ENCODE results near the gene FRMD3.
A peak's percentile ranks its signal among the peaks of the same experiment; 100 is the strongest.

FRMD3 gene

DNA sequence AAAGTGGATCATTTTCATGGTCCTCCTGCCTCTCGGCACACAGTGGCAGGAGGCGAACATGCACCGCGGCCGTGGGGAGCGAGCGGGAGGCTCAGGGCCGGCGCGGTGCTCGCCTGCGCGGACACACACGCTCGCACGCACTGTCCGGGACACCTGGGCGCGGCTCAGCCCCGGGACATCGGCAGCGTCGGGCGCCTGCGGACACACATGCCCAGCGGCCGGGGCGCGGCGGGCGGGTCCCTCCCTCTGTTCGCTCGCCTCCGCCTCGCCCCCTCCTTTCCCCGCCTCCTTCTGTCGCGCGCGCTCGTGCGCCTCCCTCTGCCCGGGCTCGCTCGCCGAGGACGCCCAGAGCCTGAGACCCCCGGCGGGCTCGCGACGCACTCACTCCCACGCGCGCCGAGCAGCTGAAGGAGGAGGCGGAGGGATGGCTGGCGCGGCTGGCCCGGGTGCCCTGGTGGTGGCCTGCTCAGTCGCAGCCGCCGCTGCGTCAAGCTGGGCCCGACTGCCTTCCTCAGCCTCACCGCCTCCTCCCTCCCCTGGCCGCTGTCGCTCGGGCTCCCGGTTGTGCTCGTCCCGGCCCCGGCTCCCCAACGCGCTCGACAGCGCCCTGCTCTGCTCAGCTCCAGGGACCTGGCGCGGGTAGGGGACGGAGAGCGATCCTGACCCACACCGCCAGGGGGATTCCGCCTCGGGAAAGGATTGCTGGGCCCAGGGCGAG, at the start of gene FRMD3:
TSS of gene FRMD3 (minus strand) at position 230 of the 718 bp plus-strand sequence. CDS start at position 60, 170 bp downstream.
- TF ChIP-seq, protein P1, sequence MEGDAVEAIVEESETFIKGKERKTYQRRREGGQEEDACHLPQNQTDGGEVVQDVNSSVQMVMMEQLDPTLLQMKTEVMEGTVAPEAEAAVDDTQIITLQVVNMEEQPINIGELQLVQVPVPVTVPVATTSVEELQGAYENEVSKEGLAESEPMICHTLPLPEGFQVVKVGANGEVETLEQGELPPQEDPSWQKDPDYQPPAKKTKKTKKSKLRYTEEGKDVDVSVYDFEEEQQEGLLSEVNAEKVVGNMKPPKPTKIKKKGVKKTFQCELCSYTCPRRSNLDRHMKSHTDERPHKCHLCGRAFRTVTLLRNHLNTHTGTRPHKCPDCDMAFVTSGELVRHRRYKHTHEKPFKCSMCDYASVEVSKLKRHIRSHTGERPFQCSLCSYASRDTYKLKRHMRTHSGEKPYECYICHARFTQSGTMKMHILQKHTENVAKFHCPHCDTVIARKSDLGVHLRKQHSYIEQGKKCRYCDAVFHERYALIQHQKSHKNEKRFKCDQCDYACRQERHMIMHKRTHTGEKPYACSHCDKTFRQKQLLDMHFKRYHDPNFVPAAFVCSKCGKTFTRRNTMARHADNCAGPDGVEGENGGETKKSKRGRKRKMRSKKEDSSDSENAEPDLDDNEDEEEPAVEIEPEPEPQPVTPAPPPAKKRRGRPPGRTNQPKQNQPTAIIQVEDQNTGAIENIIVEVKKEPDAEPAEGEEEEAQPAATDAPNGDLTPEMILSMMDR (IDR thresholded peaks at IDR 0.05; ENCODE audit: insufficient read depth, missing control alignments), result peak; percentile 35
- FAIRE-seq (no peak), DNase-seq (ENCODE audit: insufficient read length, low spot score) (peak; percentile 34)

DNA sequence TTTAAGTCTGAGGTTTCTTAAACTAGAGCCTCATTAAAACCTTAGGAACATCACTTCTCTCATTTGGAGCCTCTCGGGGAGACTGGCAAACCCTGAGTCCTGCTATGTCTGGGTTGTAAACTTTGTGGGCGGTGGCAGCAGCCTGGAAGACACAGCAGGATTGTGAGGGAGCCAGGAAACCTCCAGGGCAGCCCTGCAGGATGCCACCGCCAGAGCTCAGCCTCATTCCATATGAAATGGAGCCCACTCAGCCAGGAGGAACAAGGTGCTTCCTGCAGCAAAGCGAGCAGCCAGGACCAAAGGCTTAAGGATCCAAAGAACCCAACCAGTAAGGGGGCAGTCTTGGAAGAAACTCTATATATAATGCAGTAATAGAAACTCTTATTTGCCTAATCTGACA, 46.8 kb upstream of the FRMD3 start:
- FAIRE-seq, result no peak
- no peak for DNase-seq (ENCODE audit: insufficient read length, low spot score)

DNA sequence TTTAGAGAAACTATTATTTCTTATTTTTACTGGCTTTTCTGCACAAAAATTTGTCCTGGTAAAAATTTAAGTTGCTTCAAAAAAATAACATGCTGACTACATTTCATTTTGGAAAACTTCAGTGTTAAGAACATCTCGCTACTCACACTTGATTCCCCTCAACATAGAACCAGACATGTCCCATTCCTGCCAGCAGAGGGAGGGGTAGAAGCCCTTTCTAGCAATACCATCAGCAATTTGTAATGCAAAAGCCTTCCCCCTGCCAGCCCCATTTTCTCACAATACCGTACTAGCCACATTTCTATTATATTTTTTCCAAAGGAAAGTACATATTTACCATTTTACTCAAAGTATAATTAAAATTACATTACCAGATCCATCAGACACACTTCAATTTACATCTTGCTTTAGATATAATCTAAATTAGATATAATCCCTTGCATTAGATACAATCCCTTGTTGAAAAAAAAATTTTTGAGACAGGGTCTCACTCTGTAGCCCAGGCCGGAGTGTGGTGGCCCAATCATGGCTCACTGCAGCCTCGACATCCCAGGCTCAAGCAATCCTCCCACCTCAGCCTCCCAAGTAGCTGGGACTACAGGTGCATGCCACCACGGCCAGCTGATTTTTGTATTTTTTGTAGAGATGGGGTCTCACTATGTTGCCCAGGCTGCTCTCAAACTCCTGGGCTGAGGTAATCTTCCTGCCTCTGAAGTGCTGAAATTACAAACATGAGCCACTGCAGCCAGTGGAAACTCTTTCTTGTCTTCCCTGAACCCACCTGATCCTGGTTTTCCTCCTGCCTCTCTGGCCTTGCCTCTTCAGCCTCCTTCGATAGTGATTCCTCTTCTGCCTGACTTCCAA, 45.2 kb upstream of the FRMD3 start:
- DNase-seq (ENCODE audit: insufficient read length, low spot score) (no peak), FAIRE-seq (no peak)
- TF ChIP-seq, protein P1 (IDR thresholded peaks at IDR 0.05; ENCODE audit: insufficient read depth, missing control alignments), result peak; percentile 59

More for the DNA sequence above, 46.8 kb upstream of the FRMD3 start:
- TF ChIP-seq, protein P1 (IDR thresholded peaks at IDR 0.05; ENCODE audit: insufficient read depth, missing control alignments), result no peak

DNA sequence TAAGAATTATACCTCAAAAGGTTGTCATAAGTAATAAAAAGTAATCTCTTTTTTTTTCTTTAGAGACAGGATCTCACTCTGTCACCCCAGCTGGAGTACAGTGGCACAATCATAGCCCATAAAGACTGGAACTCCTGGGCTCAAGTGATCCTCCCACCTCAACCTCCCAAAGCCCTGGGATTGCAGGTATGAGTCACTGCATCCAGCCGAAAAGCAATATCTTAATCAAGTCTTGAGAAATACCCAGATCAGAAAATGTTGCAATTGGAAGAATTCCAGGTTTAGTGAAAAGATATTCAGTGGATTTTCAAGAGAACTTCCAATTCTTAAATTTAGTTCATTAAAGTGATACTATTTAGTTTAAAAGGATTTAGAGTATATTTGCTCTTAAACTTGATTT, 43.8 kb upstream of the FRMD3 start:
- DNase-seq (ENCODE audit: insufficient read length, low spot score) (no peak), FAIRE-seq (no peak)
- TF ChIP-seq, protein P1 (IDR thresholded peaks at IDR 0.05; ENCODE audit: insufficient read depth, missing control alignments), result no peak

DNA sequence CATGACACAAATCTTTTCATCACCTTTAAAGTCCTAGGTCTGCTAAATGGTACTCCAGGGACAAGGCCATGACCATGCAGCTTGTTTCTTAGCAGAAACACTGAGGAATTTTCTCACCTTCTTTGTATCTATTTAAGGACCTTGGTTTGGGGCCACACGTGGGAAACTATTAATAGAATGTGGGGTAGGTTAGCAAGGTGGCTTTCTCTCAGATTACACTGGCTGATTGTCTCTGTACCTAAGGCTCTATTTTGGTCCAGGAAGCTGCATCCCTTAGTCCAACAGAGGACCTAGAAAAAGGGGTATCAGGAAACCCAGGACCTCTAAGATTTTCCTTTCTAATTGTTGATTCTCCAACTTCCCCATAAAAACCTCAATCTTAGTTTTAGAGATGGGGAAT, 36.3 kb upstream of the FRMD3 start:
- FAIRE-seq, result no peak
- no peak for DNase-seq (ENCODE audit: insufficient read length, low spot score)
- TF ChIP-seq, protein P1 (IDR thresholded peaks at IDR 0.05; ENCODE audit: insufficient read depth, missing control alignments), result no peak

DNA sequence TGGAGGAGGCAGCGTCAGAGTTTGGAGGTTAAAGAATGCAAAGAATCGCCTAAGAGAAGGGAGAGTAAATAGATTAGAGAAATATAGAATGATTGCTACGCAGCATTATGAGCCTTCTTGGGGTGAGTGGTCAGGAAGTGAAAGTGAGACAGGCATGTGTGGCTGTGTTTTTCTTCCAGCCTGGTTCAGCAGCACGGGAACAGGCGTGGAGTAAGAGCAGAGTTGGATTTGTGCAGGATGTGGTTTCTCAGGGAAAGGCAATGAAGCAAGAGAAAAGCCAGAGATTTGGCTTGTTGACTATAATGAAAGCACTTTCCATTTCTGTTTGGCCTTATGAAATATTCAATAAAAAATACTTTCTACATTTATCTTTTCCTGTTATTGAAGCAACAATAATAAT, 34.3 kb upstream of the FRMD3 start:
- TF ChIP-seq, protein P1 (IDR thresholded peaks at IDR 0.05; ENCODE audit: insufficient read depth, missing control alignments), result no peak
- no peak for DNase-seq (ENCODE audit: insufficient read length, low spot score)
- no peak for FAIRE-seq
